Hepatocyte (in vitro differentiated cells): ENCODE measurements around the gene VSIG8. TPM values are rescaled to one million over a fixed set of nuclear protein-coding genes. Genes with fewer than 3 reads are reported as not detected.

Experiments used
- DNase-seq: peaks from one replicate; pipeline ENCODE4 v3.0.0-alpha.2; 2016; ENCODE audit warnings: low spot score
- H2AFZ ChIP-seq: fragments of 200-600 bp; sonication (generic); 2 replicates; pipeline ENCODE4 v1.6.0; 2016; ENCODE audit warnings: antibody characterized with exemption, mild to moderate bottlenecking
- H3K27ac ChIP-seq: fragments of 200-600 bp; sonication (generic); 2 replicates; pipeline ENCODE4 v1.5.1; 2016; ENCODE audit warnings: mild to moderate bottlenecking
- H3K27me3 ChIP-seq: fragments of 200-600 bp; sonication (generic); 2 replicates; pipeline ENCODE4 v1.6.1; 2016
- H3K36me3 ChIP-seq: fragments of 200-600 bp; sonication (generic); replicated peaks from 2 replicates; pipeline ENCODE4 v1.5.1; 2016; ENCODE audit warnings: low read depth; ENCODE audit not compliant: insufficient read depth
- H3K4me1 ChIP-seq: fragments of 200-600 bp; sonication (generic); 2 replicates; pipeline ENCODE4 v1.5.1; 2016; ENCODE audit warnings: mild to moderate bottlenecking, moderate library complexity; ENCODE audit not compliant: insufficient read depth
- H3K4me2 ChIP-seq: fragments of 200-600 bp; sonication (generic); 2 replicates; pipeline ENCODE4 v1.6.0; 2016
- H3K4me3 ChIP-seq: fragments of 200-600 bp; sonication (generic); 2 replicates; pipeline ENCODE4 v1.5.1; 2016; ENCODE audit warnings: mild to moderate bottlenecking
- H3K79me2 ChIP-seq: fragments of 200-600 bp; sonication (generic); 2 replicates; pipeline ENCODE4 v1.6.0; 2017; ENCODE audit warnings: mild to moderate bottlenecking
- H3K9me2 ChIP-seq: fragments of 200-600 bp; sonication (generic); replicated peaks from 2 replicates; pipeline ENCODE4 v1.6.0; 2017; ENCODE audit warnings: mild to moderate bottlenecking; ENCODE audit not compliant: insufficient read depth
- H3K9me3 ChIP-seq: fragments of 200-600 bp; sonication (generic); 2 replicates; pipeline ENCODE4 v1.5.1; 2016; ENCODE audit warnings: low read depth, mild to moderate bottlenecking
- H4K20me1 ChIP-seq: fragments of 200-600 bp; sonication (generic); 2 replicates; pipeline ENCODE4 v1.6.0; 2016; ENCODE audit warnings: mild to moderate bottlenecking; ENCODE audit not compliant: insufficient read depth, poor library complexity, severe bottlenecking
- EZH2 ChIP-seq: fragments of 200-600 bp; sonication (generic); IDR thresholded peaks from 2 replicates; pipeline ENCODE4 v1.6.1; 2016; ENCODE audit warnings: antibody characterized with exemption, mild to moderate bottlenecking, borderline replicate concordance
- EZH2phosphoT487 ChIP-seq: fragments of 200-600 bp; sonication (generic); IDR thresholded peaks from one replicate; pipeline ENCODE4 v1.6.1; 2018; ENCODE audit warnings: antibody characterized with exemption, mild to moderate bottlenecking, low read depth, moderate library complexity; ENCODE audit not compliant: unreplicated experiment, severe bottlenecking
- WGBS: methylation state at CpG from one replicate; pipeline ENCODE4 v1.1.6; 2016; ENCODE audit warnings: low lambda C conversion rate; ENCODE audit errors: missing lambda C conversion rate; 5-methylcytosine and 5-hydroxymethylcytosine counted together
- polyA plus RNA-seq: library from polyadenylated mRNA; unstranded; fragments of >200 nt; fragmentation: Nextera tagmentation; extraction: Ambion mirVana; gene quantifications from 2 replicates; pipeline ENCODE4 v1.2.1, GENCODE V29; 2016
- total RNA-seq: library from RNA; depleted of rRNA; stranded (reverse); fragments of >200 nt; gene quantifications from 2 replicates; pipeline ENCODE4 v1.2.3, GENCODE V29; 2014
- TF ChIP-seq, protein P1 (sequence below): fragments of 200-600 bp; sonication (generic); IDR thresholded peaks from 2 replicates; pipeline ENCODE4 v1.5.1; 2016; ENCODE audit warnings: antibody characterized with exemption, mild to moderate bottlenecking; ENCODE audit not compliant: poor library complexity

VSIG8 gene
- total and polyA plus RNA-seq, 2 experiments from 2014 or later, result 0.13 to 0.33 TPM

- no peak overlapping the region for H3K27ac ChIP-seq
- DNase-seq, result no peak
- H2AFZ ChIP-seq, result no peak overlapping the region
- H3K9me3 ChIP-seq, result no peaks in the 10 kb centered on the region
- TF ChIP-seq EZH2phosphoT487, result no peak
- TF ChIP-seq, protein P1, sequence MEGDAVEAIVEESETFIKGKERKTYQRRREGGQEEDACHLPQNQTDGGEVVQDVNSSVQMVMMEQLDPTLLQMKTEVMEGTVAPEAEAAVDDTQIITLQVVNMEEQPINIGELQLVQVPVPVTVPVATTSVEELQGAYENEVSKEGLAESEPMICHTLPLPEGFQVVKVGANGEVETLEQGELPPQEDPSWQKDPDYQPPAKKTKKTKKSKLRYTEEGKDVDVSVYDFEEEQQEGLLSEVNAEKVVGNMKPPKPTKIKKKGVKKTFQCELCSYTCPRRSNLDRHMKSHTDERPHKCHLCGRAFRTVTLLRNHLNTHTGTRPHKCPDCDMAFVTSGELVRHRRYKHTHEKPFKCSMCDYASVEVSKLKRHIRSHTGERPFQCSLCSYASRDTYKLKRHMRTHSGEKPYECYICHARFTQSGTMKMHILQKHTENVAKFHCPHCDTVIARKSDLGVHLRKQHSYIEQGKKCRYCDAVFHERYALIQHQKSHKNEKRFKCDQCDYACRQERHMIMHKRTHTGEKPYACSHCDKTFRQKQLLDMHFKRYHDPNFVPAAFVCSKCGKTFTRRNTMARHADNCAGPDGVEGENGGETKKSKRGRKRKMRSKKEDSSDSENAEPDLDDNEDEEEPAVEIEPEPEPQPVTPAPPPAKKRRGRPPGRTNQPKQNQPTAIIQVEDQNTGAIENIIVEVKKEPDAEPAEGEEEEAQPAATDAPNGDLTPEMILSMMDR, result no peak
- TF ChIP-seq EZH2, result no peak
- H3K9me2 ChIP-seq, result no peaks in the 10 kb centered on the region
- 87% methylated on average over 11 of the region's 11 CpGs for WGBS
- H3K4me2 ChIP-seq, result no peak overlapping the region
- no peaks in the 10 kb centered on the region for H3K4me1 ChIP-seq
- H3K79me2 ChIP-seq, result no peaks in the 10 kb centered on the region
- H3K36me3 ChIP-seq, result no peaks in the 10 kb centered on the region
- peaks cover under 1% of the 10 kb centered on the region for H3K27me3 ChIP-seq
- no peaks in the 10 kb centered on the region for H4K20me1 ChIP-seq
- no peak overlapping the region for H3K4me3 ChIP-seq
These were observed 33.7 kb downstream of the VSIG8 start for GRCh38 chr1:159828581-159829272.

- H4K20me1 ChIP-seq, result no peaks in the 10 kb centered on the region
- no peak overlapping the region for H3K27ac ChIP-seq
- TF ChIP-seq, protein P1, result no peak
- TF ChIP-seq EZH2 (no peak), EZH2phosphoT487 (no peak)
- no peaks in the 10 kb centered on the region for H3K4me1 ChIP-seq
- H3K36me3 ChIP-seq, result no peaks in the 10 kb centered on the region
- H3K9me3 ChIP-seq, result no peaks in the 10 kb centered on the region
- no peak overlapping the region for H2AFZ ChIP-seq
- H3K4me2 ChIP-seq, result no peak overlapping the region
- H3K27me3 ChIP-seq, result peaks cover 6% of the 10 kb centered on the region
- no peaks in the 10 kb centered on the region for H3K9me2 ChIP-seq
- no peak overlapping the region for H3K4me3 ChIP-seq
- DNase-seq, result no peak
- WGBS, result 90% methylated on average over 3 of the region's 3 CpGs
- H3K79me2 ChIP-seq, result no peaks in the 10 kb centered on the region
These were observed 34.3 kb downstream of the VSIG8 start for GRCh38 chr1:159828176-159828575.

DNA sequence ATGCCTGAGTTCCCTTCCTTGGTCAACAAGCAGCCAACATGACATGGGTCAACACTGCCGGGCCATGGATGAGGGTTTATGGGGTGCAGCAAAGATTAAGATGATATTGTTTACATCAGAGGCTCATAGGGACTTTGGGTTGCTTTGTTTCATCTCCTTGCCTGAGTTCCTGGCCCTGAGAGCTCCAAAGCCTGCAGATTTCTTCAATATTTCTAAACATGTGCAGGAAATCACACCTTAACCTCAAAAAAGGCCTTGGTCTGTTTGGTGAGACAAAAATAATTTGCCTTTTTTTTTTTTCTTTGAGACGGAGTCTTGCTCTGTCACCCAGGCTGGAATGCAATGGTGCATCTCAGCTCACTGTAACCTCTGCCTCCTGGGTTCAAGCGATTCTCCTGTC is 34.9 kb downstream of the VSIG8 start:
- Histone ChIP-seq H3K27me3 (peaks cover 7% of the 10 kb centered on the region), H3K36me3 (no peaks in the 10 kb centered on the region), H2AFZ (no peak overlapping the region), H3K9me3 (no peaks in the 10 kb centered on the region), H3K79me2 (no peaks in the 10 kb centered on the region), H3K4me3 (no peak overlapping the region), H4K20me1 (no peaks in the 10 kb centered on the region), H3K4me1 (no peaks in the 10 kb centered on the region), H3K27ac (no peak overlapping the region), H3K9me2 (no peaks in the 10 kb centered on the region), H3K4me2 (no peak overlapping the region)
- TF ChIP-seq EZH2phosphoT487 (no peak), EZH2 (no peak)
- TF ChIP-seq, protein P1, result no peak
- no peak for DNase-seq
- 83% methylated on average over 3 of the region's 3 CpGs for WGBS
